GM12864 (cell line): ENCODE results near the gene TRIML1.

Experiments
- DNase-seq: peaks from one replicate; pipeline ENCODE4 v3.0.0-alpha.2; 2011; ENCODE audit warnings: low read depth
- H3K4me3 ChIP-seq: 2 replicates; pipeline ENCODE4 v1.5.1; 2011; ENCODE audit warnings: mild to moderate bottlenecking, low read depth, low read length, control low read depth
- CTCF ChIP-seq: IDR thresholded peaks from 2 replicates; pipeline ENCODE4 v1.5.1; 2011; ENCODE audit warnings: low read depth, mild to moderate bottlenecking, moderate library complexity, low read length, control low read depth, inconsistent platforms; ENCODE audit errors: missing control alignments

The TRIML1 gene

DNA sequence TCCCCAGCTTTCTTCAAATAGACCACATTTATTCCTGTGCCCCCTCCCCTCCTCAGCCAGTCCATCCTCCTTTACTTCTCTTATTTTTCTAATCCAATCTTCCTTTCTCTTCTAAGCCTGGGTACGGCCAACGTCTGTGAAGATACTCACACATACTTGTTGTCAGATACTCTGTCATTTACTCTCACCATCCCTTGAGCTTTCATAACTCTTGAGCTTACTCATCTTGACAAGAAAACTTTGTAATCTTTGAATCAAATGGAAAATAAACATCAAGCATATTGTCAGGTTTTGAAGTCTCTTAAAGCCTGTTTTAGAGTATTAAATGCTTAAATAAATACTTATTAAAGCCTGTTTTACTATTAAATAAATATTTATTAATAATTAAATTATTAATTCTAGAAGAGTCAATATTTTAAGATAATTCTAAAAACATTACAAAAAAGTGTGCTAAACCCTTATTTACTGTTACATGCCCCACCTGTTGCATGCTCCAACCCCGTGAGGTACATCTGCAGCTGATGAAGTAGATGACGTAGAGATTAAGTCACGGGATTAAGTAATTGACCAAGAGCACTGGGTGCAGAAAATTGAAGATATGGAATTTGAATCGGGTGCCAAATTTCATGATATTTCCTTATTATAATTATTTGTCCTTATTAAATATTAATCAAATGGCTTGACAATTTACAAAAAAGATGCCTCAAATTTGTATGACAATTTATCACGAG, 28.3 kb upstream of the TRIML1 start:
- no peak for DNase-seq
- H3K4me3 ChIP-seq, result no peak overlapping the region
- no peak for TF ChIP-seq CTCF

DNA sequence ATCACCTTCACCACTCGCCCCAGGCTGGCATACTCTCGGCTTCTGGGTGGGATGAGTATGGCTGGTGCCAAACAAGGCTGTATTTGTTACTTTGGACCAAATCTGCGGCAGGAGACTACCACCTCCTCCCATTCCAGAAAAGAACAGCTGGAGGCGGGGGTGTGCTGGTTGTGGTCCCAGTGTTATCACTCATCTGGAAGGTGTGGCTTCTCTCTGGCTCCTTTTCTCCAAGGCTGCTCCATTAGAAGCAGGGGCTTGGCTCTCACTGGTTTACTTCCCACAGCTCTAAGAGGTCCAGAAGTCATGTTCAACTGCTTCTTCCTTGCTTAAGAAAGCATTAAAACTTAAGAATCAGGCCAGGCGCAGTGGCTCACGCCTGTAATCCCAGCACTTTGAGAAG, 27.3 kb upstream of the TRIML1 start:
- no peak for DNase-seq
- H3K4me3 ChIP-seq, result no peak overlapping the region
- TF ChIP-seq CTCF, result no peak

GRCh38 chr4:188113156-188113555, 26.1 kb upstream of the TRIML1 start:
- H3K4me3 ChIP-seq, result no peak overlapping the region
- DNase-seq, result no peak
- TF ChIP-seq CTCF, result no peak

GRCh38 chr4:188117631-188118324, 21.5 kb upstream of the TRIML1 start:
- DNase-seq, result no peak
- H3K4me3 ChIP-seq, result no peak overlapping the region
- TF ChIP-seq CTCF, result no peak

DNA sequence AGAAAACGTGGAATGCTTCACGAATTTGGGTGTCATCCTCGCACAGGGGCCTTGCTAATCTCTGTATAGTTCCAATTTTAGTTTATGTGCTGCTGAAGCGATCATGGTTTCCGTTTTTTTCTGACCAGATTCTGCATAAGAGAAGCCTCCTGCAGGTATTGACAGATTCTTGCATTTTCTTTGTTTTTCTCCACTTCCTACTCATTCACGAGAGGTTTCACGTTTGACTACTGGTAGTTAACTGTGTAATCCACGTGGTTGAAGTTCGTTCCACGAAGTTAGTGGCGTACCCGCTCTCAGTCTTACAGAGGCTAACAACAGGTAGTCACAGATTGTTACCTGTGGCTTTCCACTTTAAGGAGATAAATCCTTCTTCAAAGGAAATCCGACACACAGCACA, 17.7 kb upstream of the TRIML1 start:
- no peak for TF ChIP-seq CTCF
- no peak overlapping the region for H3K4me3 ChIP-seq
- no peak for DNase-seq

DNA sequence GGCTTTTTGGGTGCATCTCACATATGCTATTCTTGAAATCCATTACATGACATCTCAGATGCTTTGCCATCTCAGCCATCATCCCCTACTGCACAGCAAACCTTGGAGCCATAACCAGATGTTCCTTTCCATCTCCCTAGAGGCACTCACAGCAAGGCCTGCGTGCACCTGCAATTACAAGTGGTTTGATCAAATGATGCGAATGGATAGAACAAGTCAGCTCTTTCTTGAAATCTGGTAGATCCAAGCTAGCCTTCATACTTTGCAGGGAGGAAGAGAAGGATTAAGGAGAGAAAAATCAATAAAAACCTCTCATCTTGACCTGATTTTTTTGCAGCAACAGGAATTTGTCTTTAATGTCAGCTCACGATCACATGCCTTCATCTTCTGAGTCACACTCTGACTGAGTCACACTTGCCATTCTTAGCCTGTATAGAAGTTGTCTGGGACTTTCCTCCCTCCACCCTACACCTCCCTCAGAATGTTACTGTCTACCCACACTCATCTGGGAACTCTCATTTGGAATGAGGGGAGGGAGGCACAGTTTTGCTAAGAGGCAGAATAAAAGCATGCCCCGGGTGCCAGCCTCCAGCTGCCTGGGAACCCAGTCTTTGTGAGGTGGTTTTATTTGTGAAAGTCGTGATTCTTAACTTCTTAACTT, 11.9 kb upstream of the TRIML1 start:
- TF ChIP-seq CTCF, result no peak
- no peak for DNase-seq
- H3K4me3 ChIP-seq, result no peak overlapping the region
